IPS DF 19.7 (cell line): ENCODE results near the gene SYT2.
"Not testable (repeated sequence)": the region's sequence is repeated elsewhere in the genome, so short reads cannot be mapped to it uniquely, and the experiment has no call there.

ENCODE experiments used
- DNase-seq: peaks from one replicate; pipeline ENCODE4 v3.0.0-alpha.2; 2013; ENCODE audit warnings: low read depth, low spot score

SYT2 gene

DNA sequence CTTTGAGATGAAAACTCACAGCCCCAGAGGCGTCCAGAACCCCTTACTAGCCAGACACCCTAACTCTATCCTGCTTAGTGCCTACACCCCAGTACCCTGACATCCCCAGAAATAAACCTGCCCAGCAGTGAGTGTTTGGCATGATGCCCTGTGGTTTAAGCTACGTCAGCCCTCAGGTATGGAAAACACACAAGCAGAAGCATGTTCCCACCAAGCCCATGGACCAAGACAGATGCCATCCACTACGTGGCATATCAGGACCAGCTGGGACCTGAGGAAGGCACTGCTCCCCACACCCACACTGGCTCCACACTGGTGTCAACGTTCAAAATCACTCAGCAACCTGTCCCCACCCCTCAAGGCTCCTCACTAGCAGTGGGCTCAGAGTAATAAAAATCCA lies 116.4 kb downstream of the SYT2 start:
- DNase-seq: no peak

DNA sequence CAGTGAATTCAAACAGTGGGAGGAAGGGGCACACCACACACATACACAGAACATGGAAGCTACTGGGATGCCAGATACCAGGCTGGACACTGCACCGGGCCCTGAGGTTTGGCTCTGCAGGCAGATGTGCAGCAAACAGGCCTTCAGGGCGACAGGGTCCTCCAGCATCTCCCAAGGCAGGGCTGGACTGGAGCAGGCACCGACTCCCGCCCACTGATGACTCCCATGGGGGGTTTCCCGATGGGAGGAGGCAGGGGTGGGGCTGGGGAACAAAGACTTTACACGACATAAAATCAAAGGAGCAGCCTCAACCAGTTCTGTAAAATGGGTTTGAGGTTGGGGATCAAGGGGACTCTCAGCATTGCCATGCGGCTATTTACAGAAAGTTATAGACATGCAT lies 118.1 kb downstream of the SYT2 start:
- DNase-seq: no peak

DNA sequence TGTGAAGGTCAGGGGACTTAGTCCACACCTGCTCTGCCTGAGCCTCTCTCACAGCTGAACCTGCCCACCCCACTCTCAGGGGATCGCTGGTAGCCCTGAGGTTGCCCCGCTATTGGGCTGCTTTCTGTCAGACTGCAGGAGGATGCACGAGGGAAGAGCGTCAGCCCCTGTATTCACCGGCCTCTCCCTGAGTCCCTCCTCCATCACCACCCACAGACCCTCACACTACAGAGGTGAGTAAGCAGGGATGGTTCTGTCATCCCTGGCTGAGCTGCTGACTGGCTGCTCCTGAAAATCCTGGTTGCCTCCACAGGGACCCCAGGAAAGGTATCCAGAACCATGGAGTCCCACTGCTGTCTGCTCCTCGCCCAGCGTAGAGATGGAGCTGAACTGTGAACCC lies 118.7 kb downstream of the SYT2 start:
- no peak for DNase-seq

DNA sequence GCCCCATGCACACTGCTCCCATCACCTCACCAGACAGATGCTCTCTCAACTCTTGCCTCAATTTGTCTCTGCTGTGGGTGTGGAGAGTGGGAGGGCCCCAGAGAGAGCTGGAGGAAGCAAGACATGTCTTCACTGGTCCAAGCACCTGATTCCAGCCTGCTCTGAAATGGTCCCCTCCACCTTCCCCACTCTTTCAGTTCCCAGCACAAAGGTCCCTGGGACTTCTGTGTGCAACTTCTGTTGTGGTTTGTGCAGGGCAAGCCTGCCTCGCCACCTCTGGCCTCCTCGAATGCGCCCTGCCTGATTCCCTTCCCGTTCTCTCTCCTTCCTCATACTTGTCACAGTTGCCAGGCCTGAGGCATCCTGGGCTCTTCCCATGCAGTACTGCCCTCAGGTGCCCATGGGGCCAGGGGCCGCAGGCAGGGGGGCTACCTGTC lies 119.3 kb downstream of the SYT2 start:
- no peak for DNase-seq

DNA sequence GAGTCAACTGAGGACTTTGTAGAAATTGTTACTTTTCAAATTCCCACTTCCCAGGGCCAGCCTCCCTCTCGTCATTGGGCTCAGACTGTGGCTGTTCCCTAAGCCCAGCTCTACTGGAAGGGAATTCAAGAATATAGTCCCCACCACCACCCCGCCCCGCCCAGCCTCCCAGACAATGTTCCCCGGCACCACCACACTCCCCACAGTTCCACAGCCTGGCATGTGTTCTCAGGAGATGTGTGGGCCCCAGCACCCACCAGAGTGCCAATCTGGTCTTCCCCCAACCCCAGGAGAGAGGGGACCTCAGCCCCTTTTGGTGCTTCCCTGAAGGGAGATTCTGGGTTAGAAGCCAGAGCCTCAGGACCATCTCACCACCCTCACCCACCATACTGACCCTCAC lies 120.1 kb downstream of the SYT2 start:
- DNase-seq: no peak

DNA sequence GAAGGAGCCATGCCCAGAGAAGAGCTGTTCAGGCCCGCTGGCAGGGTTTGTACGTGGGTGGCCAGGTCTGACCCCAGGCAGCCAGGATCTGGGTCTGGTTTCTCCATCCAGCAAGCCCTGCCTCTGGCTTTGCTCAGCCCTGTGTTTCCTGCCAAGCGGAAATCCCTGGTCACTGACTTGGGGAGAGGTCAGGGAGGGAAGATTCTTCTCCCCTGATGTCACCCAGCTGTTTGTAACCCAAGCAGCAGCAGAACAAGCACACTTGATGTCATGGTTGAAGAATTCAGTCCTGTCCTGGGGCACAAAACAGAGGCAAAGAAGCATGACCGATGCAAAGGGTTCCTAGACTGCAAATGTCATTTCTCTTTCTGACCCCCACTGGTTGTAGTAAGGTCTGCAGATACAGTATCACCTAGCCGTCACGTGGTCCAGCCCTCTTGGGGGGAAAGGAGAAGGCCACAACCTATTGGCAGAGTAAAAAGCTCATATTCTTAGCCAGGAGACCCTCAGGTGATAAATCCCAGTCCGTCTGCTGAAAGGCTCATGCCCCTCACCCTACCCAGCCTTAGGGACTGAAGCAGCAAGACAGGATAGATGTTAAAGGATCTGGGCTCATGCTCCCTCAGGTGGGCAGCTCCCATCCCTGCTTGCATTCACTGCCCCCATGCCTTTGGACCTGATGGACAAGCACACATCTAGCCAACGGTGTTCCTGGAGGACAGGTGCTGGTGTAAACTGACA lies 120.9 kb downstream of the SYT2 start:
- no peak for DNase-seq

DNA sequence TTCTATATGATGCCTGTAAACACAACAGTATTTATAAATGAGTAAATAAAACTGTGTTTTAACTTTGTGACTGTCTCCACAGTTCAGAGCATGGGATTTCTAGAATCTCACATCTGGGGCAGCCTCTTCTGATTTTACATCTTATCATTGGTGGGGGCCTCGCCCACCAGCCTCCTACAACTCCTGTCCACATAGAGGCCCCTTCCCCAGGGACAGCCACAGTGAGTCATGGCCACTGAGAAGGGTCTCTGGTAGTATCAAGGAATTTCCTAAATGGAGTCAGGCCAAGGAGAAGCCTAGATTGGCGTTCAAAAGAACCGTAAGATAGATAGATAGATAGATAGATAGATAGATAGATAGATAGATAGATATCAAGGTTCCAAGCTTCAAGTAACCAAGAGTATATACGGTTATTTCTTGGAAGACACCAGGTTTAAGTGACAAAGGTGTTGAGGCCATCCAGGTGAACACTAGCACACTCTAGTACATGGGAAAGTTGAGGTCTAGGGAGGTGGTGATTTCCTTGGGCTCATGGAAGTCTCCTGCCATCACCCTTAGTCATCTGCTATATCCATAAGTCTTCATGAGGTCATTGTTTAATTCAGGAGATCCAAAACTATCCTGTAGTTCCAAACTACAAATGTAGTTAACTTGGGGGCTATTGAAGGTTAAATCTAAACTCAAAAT lies 121.6 kb downstream of the SYT2 start:
- DNase-seq: no peak

DNA sequence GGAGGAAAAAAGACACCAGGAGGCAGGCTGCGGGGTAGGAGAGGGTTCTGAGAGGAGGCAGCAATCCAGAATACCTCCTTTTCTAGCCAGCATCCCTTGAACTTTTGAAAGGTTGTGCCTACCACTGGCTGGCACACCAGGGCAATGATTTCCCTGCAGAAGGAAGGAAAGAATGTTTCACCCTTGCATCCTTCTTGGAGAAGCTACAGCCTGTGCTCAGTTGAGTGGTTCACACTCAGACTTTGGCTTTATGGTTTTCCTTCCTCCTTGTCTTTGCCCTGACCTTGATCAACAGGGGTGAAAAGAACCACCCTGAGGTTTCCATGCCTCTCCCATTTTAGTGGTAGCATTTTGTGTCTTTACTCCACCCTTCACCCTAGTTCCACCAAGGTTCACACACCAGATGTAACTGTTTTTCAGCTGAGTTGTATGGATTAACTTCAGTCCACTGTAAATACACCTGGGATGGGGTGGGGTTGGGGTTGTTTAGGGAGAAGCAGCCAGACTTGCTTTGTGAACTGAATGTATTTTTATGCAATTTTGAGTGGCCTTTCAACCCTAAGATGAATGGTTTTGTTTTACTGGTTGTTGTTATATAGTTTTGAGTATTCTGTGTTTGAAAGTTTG lies 122.3 kb downstream of the SYT2 start:
- DNase-seq: no peak

DNA sequence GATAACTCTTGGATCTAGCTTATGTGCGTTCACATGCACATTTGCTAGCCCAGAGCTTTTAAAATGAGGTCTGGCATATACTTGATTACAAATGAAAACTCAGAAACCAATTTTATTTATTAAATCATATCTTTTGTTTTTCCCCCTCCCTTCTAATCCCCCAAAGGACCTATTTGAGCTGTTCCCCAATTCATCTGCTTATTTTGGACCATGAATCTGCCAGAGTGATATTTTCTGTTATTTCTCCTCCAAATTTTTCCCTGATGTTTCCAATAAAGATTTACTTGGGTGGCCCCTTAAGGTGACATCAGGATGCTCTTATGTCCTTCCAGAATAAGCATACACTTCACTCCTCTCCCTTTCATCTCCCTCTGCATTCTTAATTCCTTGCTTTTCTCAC lies 123.4 kb downstream of the SYT2 start:
- DNase-seq: no peak

DNA sequence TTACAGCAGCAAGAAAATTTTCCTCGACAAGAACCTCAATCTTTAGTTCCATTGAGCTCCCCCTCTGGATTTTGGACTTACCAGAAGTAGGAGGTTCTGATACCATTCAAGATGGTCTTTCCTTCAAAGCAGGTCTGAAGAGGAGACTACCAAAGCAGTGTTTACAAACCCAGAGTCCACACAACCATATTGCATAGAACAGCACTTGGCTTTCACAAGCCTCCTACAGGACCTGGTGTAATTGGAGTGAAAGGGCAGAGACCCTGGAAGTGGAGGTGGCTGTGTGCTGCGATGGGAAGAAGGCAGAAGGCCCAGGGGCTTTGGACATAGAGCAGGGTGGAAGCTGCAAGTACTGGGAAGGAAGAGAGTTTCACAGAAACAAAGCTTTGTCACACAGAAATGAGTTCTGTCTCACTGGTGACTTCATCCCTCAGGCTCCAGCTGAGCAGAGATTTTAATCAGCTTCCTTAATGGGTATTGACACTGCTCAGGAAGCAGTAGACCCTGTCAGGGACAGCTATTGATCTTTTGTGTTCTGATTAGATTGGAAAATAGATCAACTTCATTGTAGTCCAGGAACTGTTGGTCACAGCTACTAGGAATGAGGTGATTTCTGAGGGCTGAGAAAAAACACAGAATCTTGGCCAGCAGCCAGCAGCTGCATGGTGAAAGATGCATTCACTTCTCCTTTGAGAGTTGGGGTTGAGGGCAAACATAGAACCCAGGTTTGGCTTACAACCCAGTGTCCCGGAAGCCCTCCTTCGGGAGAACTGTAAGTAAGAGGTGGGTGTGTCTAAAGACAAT lies 124.0 kb downstream of the SYT2 start:
- DNase-seq: no peak

DNA sequence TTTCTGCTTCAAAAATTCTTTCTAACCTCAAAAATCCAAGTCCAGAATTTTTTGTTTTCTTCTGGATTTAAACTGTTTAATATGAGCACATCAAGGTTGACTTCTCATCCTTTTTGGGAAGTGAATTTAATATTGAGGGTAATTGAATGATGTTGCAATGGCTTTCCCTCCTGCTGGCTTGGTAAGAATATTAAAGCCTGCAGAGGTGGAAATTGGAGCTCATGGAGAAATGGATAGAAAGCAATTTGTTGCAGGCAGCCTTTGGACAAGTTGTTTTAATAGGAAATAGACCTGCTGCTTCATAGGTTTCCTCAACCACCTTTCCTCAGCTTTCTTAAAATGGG lies 124.7 kb downstream of the SYT2 start:
- DNase-seq: no peak

DNA sequence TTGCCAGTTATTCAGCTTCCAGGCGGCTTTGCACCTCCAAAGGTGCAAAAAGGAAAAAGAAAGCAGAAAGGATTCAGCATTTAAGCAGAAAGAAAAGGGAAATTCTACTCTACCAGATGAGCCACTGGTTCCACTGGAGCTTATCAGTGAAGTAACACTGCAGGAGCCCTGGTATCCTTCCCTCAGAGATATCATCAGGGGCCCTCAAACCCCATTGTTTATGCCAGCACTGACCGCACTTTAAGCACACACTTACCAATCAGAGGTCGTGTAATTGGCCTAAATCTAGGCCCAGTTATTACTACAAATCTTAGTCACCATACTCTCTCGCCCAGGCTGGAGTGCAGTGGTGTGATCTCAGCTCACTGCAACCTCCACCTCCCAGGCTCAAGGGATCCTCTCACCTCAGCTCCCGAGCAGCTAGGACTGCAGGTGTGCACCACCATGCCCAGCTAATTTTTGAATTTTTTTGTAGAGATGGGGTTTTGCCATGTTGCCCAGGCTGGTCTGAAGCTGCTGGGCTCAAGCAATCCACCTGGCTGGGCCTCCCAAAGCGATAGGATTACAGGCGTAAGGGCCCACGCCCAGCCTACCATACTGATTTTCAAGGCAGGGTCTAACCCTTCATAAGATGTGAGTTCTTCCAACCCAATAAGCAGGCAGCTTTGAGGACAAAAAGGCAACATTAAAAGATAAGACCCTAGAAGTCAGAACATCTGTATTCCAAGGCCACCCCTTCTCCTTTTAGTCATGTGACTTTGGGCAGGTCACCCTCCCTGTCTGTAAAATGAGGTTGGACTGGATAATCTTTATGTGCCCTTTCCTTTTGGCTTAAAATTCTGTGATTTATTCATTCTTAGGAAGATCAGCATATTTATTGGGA lies 125.3 kb downstream of the SYT2 start:
- no peak for DNase-seq

DNA sequence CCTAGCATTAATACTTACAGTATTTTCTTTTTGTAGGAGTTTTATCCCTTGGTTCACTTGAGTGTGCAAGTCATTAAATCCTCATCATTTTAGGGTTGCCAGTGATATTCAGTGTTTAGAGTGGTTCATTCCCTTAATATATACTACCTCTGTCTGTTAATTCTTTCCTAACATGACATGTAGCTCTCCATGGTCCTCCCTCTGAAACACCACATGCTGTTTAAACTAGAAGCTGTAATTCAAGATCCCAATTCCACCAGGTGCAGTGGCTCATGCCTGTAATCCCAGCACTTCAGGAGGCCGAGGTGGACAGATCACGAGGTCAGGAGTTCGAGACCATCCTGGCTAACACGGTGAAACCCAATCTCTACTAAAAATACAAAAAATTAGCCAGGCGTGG lies 127.9 kb downstream of the SYT2 start:
- not testable (repeated sequence) for DNase-seq

DNA sequence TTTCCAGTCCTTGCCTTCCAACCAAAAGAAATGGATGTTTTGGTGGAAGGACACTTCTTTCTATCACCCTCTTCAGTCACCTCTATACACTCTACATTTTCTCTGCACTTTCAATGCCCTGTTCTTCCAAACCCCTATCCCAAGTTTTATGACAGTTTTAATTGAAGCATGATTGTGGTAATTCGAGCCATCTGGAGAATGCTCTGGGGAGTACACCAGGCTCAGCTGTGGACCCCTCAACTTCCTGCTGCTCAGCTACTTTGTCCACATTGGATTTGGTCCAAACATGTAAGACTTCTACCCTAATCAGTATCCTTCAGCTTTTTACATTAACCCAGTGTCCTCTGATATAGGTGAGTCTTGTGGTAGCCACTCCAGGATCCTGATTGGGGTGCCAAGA lies 129.6 kb downstream of the SYT2 start:
- no peak for DNase-seq

DNA sequence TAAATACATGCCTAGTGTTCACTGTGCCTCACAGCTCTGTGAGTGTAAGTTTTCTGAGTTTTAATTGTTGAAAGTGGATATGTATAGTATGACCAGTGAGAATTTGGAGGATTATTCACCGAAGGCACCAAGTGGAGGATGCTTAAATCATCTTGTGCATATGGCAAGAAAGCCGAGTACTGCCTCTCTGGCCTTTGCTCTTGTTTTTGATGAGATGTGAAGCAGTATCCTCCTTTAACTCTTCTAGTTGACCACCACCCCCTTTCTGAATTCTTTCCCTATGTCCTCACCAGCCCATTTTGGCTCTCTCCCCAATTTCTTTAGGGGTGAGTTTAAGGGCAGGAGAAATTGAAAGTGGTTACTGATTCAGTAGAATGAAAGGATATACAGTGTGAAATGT lies 130.4 kb downstream of the SYT2 start:
- DNase-seq: no peak

DNA sequence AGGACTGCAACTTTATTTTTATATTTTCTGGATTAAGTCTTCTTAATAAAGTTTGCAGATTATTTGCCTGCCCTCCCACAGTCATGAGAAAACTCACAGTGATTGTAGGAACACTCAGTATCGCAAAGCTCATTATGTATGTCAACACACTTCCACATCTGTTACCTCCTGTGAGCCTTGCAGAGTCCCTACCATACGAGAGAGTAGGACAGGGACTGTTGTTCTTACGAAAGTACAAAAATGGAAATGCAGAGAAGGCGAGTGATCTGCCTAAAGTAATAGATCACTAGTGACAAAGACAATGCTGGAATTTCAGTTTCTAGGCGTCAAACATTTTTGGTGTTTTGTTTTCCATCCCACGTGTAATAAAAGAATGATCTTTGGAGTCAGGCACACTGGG lies 131.7 kb downstream of the SYT2 start:
- DNase-seq: no peak

DNA sequence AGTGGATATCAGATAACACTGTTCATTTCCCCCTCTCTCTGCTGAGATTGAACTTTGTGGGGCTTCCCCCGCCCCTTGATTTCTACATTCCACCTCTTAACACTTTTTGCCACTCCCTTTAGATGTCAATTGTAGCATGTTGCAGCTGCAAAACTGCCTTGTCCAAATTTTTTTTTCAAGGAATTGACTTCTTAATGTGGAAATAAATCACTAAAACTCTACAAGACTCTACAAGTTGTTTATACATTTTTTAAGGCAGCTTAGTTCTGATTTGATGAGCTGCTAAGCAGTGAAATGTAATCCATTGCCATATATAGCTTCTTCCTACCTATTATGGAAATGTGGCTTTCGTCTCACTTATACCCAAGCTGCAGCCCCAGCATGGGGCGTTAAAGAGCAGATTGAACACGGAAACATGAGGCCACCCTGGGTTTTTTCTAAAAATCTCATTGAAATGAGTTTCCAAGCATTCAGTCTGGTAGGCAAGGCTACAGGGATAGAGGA lies 132.2 kb downstream of the SYT2 start:
- DNase-seq: no peak

DNA sequence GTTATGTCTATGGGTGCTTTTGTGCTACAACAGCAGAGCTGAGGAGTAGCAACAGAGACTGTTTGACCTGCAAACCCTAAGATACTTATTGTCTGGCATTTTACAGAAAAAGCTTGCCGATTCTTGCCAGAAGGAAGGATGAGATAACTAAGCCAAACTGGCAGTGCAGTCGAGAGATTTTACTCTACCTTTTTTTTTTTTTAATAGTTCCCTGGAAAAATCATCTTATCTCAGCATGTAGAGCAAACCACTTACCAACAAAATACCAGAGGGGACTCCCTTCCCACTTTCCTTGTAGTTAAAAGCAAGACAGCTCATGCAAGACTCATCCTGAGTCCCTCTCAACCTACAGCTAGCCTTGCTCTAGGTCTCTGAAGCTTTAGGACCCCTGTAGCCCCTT lies 132.9 kb downstream of the SYT2 start:
- no peak for DNase-seq

DNA sequence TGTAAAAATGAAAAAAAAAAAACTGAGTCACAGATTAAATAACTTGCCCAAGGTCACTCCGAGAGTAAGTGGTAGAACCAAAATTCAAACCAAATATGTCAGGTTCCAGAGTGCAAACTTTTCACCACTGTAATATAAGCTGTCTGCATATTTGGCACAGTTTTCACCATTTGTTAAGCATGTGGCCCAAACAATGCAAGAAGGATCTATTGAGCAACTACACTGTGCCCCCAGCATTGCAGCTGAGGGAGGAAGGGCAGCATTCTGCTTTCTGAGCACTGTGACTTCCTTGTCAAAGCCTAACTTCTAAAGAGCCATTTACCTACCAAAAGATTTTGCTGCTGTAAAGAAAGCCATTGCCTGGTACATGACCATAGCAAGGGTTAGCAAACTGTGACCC lies 133.4 kb downstream of the SYT2 start:
- DNase-seq: no peak

DNA sequence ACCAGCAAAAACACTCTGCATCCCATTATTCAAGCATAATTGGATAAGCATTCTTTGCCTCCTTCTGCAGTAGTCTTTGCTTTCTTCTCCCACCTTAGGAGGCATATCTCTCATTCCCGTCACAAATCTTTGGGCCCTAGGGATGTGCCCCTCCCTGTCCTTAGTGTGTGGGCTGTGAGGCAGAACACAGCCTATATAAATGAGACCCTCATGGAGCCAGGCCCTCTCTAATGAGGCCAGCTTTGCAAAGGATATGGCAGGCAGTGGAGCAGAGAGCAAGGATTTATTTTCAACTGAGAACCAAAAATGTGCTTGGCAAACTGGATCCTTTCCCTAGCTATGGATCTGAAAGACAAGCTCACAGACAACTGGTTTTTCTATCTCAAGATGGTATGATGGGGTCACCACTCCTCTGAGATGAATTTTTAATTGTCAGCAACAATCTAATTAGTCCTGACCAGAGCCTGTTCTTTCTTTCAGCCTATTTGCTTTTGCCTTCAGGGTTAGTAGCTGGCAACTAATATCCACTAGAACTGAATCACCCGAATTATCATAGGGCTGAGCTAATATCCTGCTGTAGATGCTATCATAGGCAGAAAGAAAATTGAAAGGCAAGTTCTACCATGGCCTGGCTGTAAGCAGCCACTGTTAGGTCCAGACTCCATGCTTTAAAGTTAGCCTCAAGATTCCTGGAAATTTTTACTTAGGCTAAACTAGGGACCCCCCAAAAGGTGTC lies 134.2 kb downstream of the SYT2 start:
- DNase-seq: no peak
